ENCODE results near the gene NABP1.

NABP1 gene

GRCh38 chr2:191631754-191632153, 46.2 kb upstream of the NABP1 start:
- no peak overlapping the region for H3K27ac ChIP-seq (ENCODE audit: low read length)
- DNase-seq (no peak), ATAC-seq (ENCODE audit: insufficient read depth, low read depth) (no peak)
- no peaks in the 10 kb centered on the region for H3K36me3 ChIP-seq (ENCODE audit: insufficient read depth, low read length)
- no peak overlapping the region for H3K4me2 ChIP-seq (ENCODE audit: insufficient read depth, low read length)
- H3K4me1 ChIP-seq (ENCODE audit: insufficient read depth, low read length), result peaks cover 19% of the 10 kb centered on the region
- H3K27me3 ChIP-seq (ENCODE audit: insufficient read depth, low read length, poor library complexity), result no peaks in the 10 kb centered on the region
- H4K20me1 ChIP-seq (ENCODE audit: insufficient read depth, low read length), result no peaks in the 10 kb centered on the region
- H3K9ac ChIP-seq (ENCODE audit: low read depth, low read length), result no peak overlapping the region
- TF ChIP-seq EZH2 (IDR thresholded peaks at IDR 0.05; ENCODE audit: borderline replicate concordance, low read depth, low read length, severe bottlenecking) (no peak), CTCF (IDR thresholded peaks at IDR 0.05; ENCODE audit: borderline replicate concordance, extremely low read depth, low read length, poor library complexity, severe bottlenecking) (no peak)
- H3K9me3 ChIP-seq (ENCODE audit: insufficient read depth, low read length, severe bottlenecking), result no peaks in the 10 kb centered on the region
- no peak overlapping the region for H2AFZ ChIP-seq (ENCODE audit: low read depth, low read length)
- no peak overlapping the region for H3K4me3 ChIP-seq (ENCODE audit: low read depth in 1 of 2, low read length in 2 of 2)
- no peaks in the 10 kb centered on the region for H3K79me2 ChIP-seq (ENCODE audit: insufficient read depth, low read length)

- Histone ChIP-seq H3K9ac (ENCODE audit: low read depth, low read length) (no peak overlapping the region), H3K4me3 (ENCODE audit: low read depth in 1 of 2, low read length in 2 of 2) (no peak overlapping the region), H3K9me3 (ENCODE audit: insufficient read depth, low read length, severe bottlenecking) (no peaks in the 10 kb centered on the region), H4K20me1 (ENCODE audit: insufficient read depth, low read length) (no peaks in the 10 kb centered on the region), H3K4me2 (ENCODE audit: insufficient read depth, low read length) (no peak overlapping the region), H2AFZ (ENCODE audit: low read depth, low read length) (no peak overlapping the region), H3K27ac (ENCODE audit: low read length) (no peak overlapping the region), H3K4me1 (ENCODE audit: insufficient read depth, low read length) (peaks cover 26% of the 10 kb centered on the region), H3K79me2 (ENCODE audit: insufficient read depth, low read length) (no peaks in the 10 kb centered on the region), H3K36me3 (ENCODE audit: insufficient read depth, low read length) (no peaks in the 10 kb centered on the region), H3K27me3 (ENCODE audit: insufficient read depth, low read length, poor library complexity) (no peaks in the 10 kb centered on the region)
- DNase-seq (no peak), ATAC-seq (ENCODE audit: insufficient read depth, low read depth) (no peak)
- TF ChIP-seq CTCF (IDR thresholded peaks at IDR 0.05; ENCODE audit: borderline replicate concordance, extremely low read depth, low read length, poor library complexity, severe bottlenecking), result no peak
- TF ChIP-seq EZH2 (IDR thresholded peaks at IDR 0.05; ENCODE audit: borderline replicate concordance, low read depth, low read length, severe bottlenecking), result no peak
Observed at GRCh38 chr2:191632426-191632825, 45.5 kb upstream of the NABP1 start.

GRCh38 chr2:191634791-191635190, 43.1 kb upstream of the NABP1 start:
- ATAC-seq (ENCODE audit: insufficient read depth, low read depth) (no peak), DNase-seq (no peak)
- Histone ChIP-seq H3K9ac (ENCODE audit: low read depth, low read length) (no peak overlapping the region), H2AFZ (ENCODE audit: low read depth, low read length) (no peak overlapping the region), H3K4me1 (ENCODE audit: insufficient read depth, low read length) (peaks cover 47% of the 10 kb centered on the region), H3K36me3 (ENCODE audit: insufficient read depth, low read length) (no peaks in the 10 kb centered on the region), H3K27ac (ENCODE audit: low read length) (no peak overlapping the region), H4K20me1 (ENCODE audit: insufficient read depth, low read length) (no peaks in the 10 kb centered on the region), H3K4me2 (ENCODE audit: insufficient read depth, low read length) (no peak overlapping the region), H3K27me3 (ENCODE audit: insufficient read depth, low read length, poor library complexity) (no peaks in the 10 kb centered on the region), H3K79me2 (ENCODE audit: insufficient read depth, low read length) (no peaks in the 10 kb centered on the region), H3K4me3 (ENCODE audit: low read depth in 1 of 2, low read length in 2 of 2) (no peak overlapping the region), H3K9me3 (ENCODE audit: insufficient read depth, low read length, severe bottlenecking) (no peaks in the 10 kb centered on the region)
- TF ChIP-seq EZH2 (IDR thresholded peaks at IDR 0.05; ENCODE audit: borderline replicate concordance, low read depth, low read length, severe bottlenecking), result no peak
- no peak for TF ChIP-seq CTCF (IDR thresholded peaks at IDR 0.05; ENCODE audit: borderline replicate concordance, extremely low read depth, low read length, poor library complexity, severe bottlenecking)
